Caco-2 (cell line): Measurements from ENCODE around the gene KLK4. TPM values are rescaled to one million over a fixed set of nuclear protein-coding genes. Genes with fewer than 3 reads are reported as not detected.

Source experiments
- Bru-seq: library from RNA; stranded (reverse); fragments of 400-500 nt; gene quantifications from one replicate; lab custom pipeline; 2021; lab: Mats Ljungman, UMichigan
- BruChase-seq, 2 experiments: library from RNA; stranded (reverse); fragments of 400-500 nt; gene quantifications; one replicate each; lab custom pipeline; 2021; lab: Mats Ljungman, UMichigan
- BruUV-seq: library from RNA; stranded (reverse); fragments of 400-500 nt; replicated peaks from 2 replicates; lab custom pipeline; 2021; lab: Mats Ljungman, UMichigan
- CTCF ChIA-PET: fragments of 300-600 bp; sonication (Branson Sonifier 250); formaldehyde crosslinking; loops from one replicate; lab custom pipeline; 2022; ENCODE audit warnings: antibody characterized with exemption; lab: Charles Lee
- POLR2A ChIA-PET: fragments of 300-600 bp; sonication (Branson Sonifier 250); formaldehyde crosslinking; loops from one replicate; lab custom pipeline; 2022; ENCODE audit warnings: antibody characterized with exemption; lab: Charles Lee
- DNase-seq, 2 experiments: peaks; one replicate each; pipeline versions ENCODE4 v3.0.0 to v3.0.0-alpha.2; 2020 to 2022
- H3K27me3 ChIP-seq: replicated peaks from 2 replicates; pipeline ENCODE4 v1.6.0; 2011; ENCODE audit warnings: low read length; ENCODE audit not compliant: control insufficient read depth, insufficient read depth
- H3K36me3 ChIP-seq: 2 replicates; pipeline ENCODE4 v1.5.1; 2011; ENCODE audit warnings: low read length; ENCODE audit not compliant: control insufficient read depth, insufficient read depth
- H3K4me1 ChIP-seq: fragments of 250-450 bp; sonication (Bioruptor Pico); 2 replicates; pipeline ENCODE4 v1.5.1; 2020; ENCODE audit warnings: mild to moderate bottlenecking
- H3K4me3 ChIP-seq: 2 replicates; pipeline ENCODE4 v1.5.1; 2011; ENCODE audit warnings: low read depth, mild to moderate bottlenecking, control low read depth, low read length
- H3K9me3 ChIP-seq: fragments of 250-450 bp; sonication (Bioruptor Pico); 2 replicates; pipeline ENCODE4 v1.5.1; 2020; ENCODE audit warnings: mild to moderate bottlenecking, moderate library complexity
- H3K27ac Mint-ChIP-seq: one replicate; pipeline ENCODE4 v1.8.0; 2022; ENCODE audit warnings: mixed read lengths; ENCODE audit not compliant: unreplicated experiment
- H3K27me3 Mint-ChIP-seq: one replicate; pipeline ENCODE4 v1.8.0; 2022; ENCODE audit warnings: mixed read lengths; ENCODE audit not compliant: insufficient read depth, unreplicated experiment
- H3K36me3 Mint-ChIP-seq: one replicate; pipeline ENCODE4 v1.8.0; 2022; ENCODE audit warnings: mild to moderate bottlenecking, mixed read lengths; ENCODE audit not compliant: insufficient read depth, unreplicated experiment
- H3K4me1 Mint-ChIP-seq: one replicate; pipeline ENCODE4 v1.8.0; 2022; ENCODE audit warnings: low read depth, mixed read lengths; ENCODE audit not compliant: unreplicated experiment
- H3K4me3 Mint-ChIP-seq: one replicate; pipeline ENCODE4 v1.8.0; 2022; ENCODE audit warnings: mild to moderate bottlenecking, moderate library complexity, mixed read lengths; ENCODE audit not compliant: unreplicated experiment
- H3K9me3 Mint-ChIP-seq: one replicate; pipeline ENCODE4 v1.8.0; 2022; ENCODE audit warnings: mixed read lengths; ENCODE audit not compliant: unreplicated experiment
- intact Hi-C: fragments of 100-400 bp; cut with micrococcal nuclease; formaldehyde crosslinking; loops from one replicate; pipeline ENCODE4 v1.10.0; 2022; ENCODE audit not compliant: unreplicated experiment
- long read RNA-seq: library from polyadenylated mRNA; stranded (forward); transcript quantifications from one replicate; pipeline ENCODE4 v2.0.0, GENCODE V29; 2022
- total RNA-seq: library from RNA; stranded (reverse); gene quantifications from 2 replicates; pipeline ENCODE4 v1.2.3, GENCODE V29; 2022
- TF ChIP-seq, protein P1 (sequence below), 2 experiments: fragments of 200-600 bp in 1 of 2; IDR thresholded peaks; 1 replicate in 1 of 2; 2 replicates in 1 of 2; pipeline versions ENCODE4 v1.5.1 to v1.8.0; 2011 to 2022; ENCODE audit warnings: antibody characterized with exemption in 1 of 2, control low read depth in 1 of 2, inconsistent platforms in 1 of 2, low read depth in 1 of 2, low read length in 1 of 2, mild to moderate bottlenecking in 1 of 2, moderate library complexity in 1 of 2; ENCODE audit not compliant: insufficient read depth in 1 of 2, severe bottlenecking in 1 of 2, unreplicated experiment in 1 of 2

KLK4 gene, protein sequence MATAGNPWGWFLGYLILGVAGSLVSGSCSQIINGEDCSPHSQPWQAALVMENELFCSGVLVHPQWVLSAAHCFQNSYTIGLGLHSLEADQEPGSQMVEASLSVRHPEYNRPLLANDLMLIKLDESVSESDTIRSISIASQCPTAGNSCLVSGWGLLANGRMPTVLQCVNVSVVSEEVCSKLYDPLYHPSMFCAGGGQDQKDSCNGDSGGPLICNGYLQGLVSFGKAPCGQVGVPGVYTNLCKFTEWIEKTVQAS
- total RNA-seq, result not detected in 2 replicates
- not detected for Bru-seq, nascent RNA
- BruChase-seq, experiment 1, labeled RNA remaining after a 2-hour chase, result not detected
- not detected for BruChase-seq, experiment 2, labeled RNA remaining after a 6-hour chase
- long read RNA-seq, result 0 reads

- ChIA-PET POLR2A (interaction anchor here (0.7 kb wide), 1 partner anchor 206 kb away, joined by 22 read pairs; no protein-coding TSS in a partner anchor), CTCF (no interaction called here)
- Histone ChIP-seq H3K4me1 (no peaks in the 10 kb centered on the region), H3K9me3 (no peaks in the 10 kb centered on the region), H3K27me3 (no peaks in the 10 kb centered on the region), H3K36me3 (no peaks in the 10 kb centered on the region), H3K4me3 (no peak within 1 kb of the TSS)
- intact Hi-C loops, result no loop called here
- H3K4me3 Mint-ChIP-seq, result no peak within 1 kb of the TSS
- H3K9me3 Mint-ChIP-seq, result no peaks in the 10 kb centered on the region
- no peak for DNase-seq
- peaks cover 9% of the 10 kb centered on the region for H3K27me3 Mint-ChIP-seq
- no peaks in the 10 kb centered on the region for H3K36me3 Mint-ChIP-seq
- H3K4me1 Mint-ChIP-seq, result no peaks in the 10 kb centered on the region
- BruUV-seq, result no TSS peak
- TF ChIP-seq, protein P1, sequence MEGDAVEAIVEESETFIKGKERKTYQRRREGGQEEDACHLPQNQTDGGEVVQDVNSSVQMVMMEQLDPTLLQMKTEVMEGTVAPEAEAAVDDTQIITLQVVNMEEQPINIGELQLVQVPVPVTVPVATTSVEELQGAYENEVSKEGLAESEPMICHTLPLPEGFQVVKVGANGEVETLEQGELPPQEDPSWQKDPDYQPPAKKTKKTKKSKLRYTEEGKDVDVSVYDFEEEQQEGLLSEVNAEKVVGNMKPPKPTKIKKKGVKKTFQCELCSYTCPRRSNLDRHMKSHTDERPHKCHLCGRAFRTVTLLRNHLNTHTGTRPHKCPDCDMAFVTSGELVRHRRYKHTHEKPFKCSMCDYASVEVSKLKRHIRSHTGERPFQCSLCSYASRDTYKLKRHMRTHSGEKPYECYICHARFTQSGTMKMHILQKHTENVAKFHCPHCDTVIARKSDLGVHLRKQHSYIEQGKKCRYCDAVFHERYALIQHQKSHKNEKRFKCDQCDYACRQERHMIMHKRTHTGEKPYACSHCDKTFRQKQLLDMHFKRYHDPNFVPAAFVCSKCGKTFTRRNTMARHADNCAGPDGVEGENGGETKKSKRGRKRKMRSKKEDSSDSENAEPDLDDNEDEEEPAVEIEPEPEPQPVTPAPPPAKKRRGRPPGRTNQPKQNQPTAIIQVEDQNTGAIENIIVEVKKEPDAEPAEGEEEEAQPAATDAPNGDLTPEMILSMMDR (IDR thresholded peaks at IDR 0.05; ENCODE audit: insufficient read depth in 1 of 2, low read depth in 1 of 2, low read length in 1 of 2, severe bottlenecking in 1 of 2, unreplicated experiment in 1 of 2), result no peak
- H3K27ac Mint-ChIP-seq, result no peak within 1 kb of the TSS
Measured at GRCh38 chr19:50911206-50912101, at the start of gene KLK4. KLK4 (minus strand) TSS chr19:50911395; CDS start chr19:50910738, 657 bp downstream.

GRCh38 chr19:50959731-50960500 lies 48.7 kb upstream of the KLK4 start:
- Histone ChIP-seq H3K4me3 (no peak overlapping the region), H3K27me3 (no peaks in the 10 kb centered on the region), H3K36me3 (no peaks in the 10 kb centered on the region), H3K4me1 (no peaks in the 10 kb centered on the region), H3K9me3 (no peaks in the 10 kb centered on the region)
- TF ChIP-seq, protein P1 (IDR thresholded peaks at IDR 0.05; ENCODE audit: insufficient read depth in 1 of 2, low read depth in 1 of 2, low read length in 1 of 2, severe bottlenecking in 1 of 2, unreplicated experiment in 1 of 2), result no peak
- ChIA-PET CTCF (no interaction called here), POLR2A (no interaction called here)
- H3K27me3 Mint-ChIP-seq, result peaks cover 15% of the 10 kb centered on the region
- DNase-seq, result no peak
- H3K36me3 Mint-ChIP-seq, result no peaks in the 10 kb centered on the region
- H3K4me3 Mint-ChIP-seq, result no peak overlapping the region
- peaks cover 6% of the 10 kb centered on the region for H3K4me1 Mint-ChIP-seq
- no peak overlapping the region for H3K27ac Mint-ChIP-seq
- BruUV-seq, result no TSS peak
- H3K9me3 Mint-ChIP-seq, result peaks cover 34% of the 10 kb centered on the region
- intact Hi-C loops, result no loop called here

DNA sequence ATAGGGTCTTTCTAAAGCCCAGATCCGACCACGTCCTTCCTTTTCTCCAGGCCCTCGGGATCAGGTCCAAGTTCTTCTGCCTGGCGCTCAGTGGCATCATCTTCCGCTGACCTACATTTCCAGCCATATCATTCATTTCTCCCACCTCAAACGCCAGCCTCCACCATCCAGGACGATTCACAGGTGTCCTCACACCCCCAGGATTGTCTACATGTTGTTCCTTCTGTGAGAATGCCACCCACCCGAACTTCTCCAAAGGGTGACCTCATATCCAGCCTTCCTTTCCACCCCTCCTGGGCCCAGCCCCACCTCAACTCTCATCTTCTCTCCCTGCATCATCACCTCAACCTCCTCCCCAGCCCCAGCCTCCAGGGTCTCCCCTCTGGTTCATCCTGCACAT lies 46.4 kb upstream of the KLK4 start:
- Histone ChIP-seq H3K4me3 (no peak overlapping the region), H3K27me3 (no peaks in the 10 kb centered on the region), H3K36me3 (no peaks in the 10 kb centered on the region), H3K4me1 (no peaks in the 10 kb centered on the region), H3K9me3 (no peaks in the 10 kb centered on the region)
- H3K36me3 Mint-ChIP-seq, result no peaks in the 10 kb centered on the region
- no peak overlapping the region for H3K4me3 Mint-ChIP-seq
- no peak overlapping the region for H3K27ac Mint-ChIP-seq
- peaks cover 6% of the 10 kb centered on the region for H3K4me1 Mint-ChIP-seq
- DNase-seq, result no peak
- intact Hi-C loops, result no loop called here
- BruUV-seq, result no TSS peak
- ChIA-PET CTCF (no interaction called here), POLR2A (no interaction called here)
- peaks cover 27% of the 10 kb centered on the region for H3K9me3 Mint-ChIP-seq
- H3K27me3 Mint-ChIP-seq, result peaks cover 20% of the 10 kb centered on the region
- TF ChIP-seq, protein P1 (IDR thresholded peaks at IDR 0.05; ENCODE audit: insufficient read depth in 1 of 2, low read depth in 1 of 2, low read length in 1 of 2, severe bottlenecking in 1 of 2, unreplicated experiment in 1 of 2), result no peak
